Gastroesophageal sphincter (tissue), 3 donors: Measurements from ENCODE around the gene GET3.

Source experiments
- POLR2A ChIP-seq, 2 donors: fragments of 450-650 bp; IDR thresholded peaks; one replicate each; pipeline ENCODE4 v1.6.1; 2017; ENCODE audit warnings: antibody characterized with exemption in 2 of 2, mild to moderate bottlenecking in 2 of 2, moderate library complexity in 1 of 2
- TF ChIP-seq, protein P1 (sequence below), 4 experiments: fragments of 200-600 bp in 2 of 4; fragments of 450-650 bp in 2 of 4; sonication (generic) in 1 of 4; IDR thresholded peaks; one replicate each; pipeline ENCODE4 v1.5.1; 2017 to 2019; ENCODE audit warnings: antibody characterized with exemption in 4 of 4, mild to moderate bottlenecking in 2 of 4, moderate library complexity in 2 of 4

DNA sequence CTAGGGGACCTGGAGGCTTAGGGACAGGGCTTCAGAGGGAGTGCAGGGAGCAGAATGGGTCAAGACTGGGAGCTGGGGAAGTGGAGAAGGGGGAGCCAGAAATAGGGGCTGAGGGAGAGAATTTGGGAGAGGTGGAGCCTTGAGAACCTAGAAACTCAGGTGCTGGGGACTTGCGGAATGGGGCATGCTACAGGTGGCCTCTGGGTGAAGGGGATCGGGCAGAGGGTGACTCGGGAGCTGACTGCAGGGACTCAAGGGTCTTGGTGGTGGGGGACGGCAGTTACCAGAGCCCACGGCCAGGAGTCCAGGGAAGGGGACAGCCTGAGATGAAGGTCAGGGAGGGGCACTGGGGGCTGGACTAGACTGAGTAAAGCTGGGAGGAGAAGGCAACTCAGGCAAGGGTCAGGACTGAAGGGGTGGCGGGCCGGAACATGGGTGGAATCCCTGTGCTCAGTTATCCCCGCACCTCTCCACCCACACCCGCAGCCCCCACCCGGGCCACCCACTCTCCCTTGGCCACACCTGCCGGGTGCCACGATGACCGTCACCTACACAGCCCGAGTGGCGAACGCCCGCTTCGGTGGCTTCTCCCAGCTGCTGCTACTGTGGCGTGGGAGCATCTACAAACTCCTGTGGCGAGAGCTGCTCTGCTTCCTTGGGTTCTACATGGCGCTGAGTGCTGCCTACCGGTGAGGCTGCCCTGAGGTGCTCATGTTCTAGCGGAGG is 14.9 kb downstream of the GET3 start:
- no peak for TF ChIP-seq POLR2A (IDR thresholded peaks at IDR 0.05)
- TF ChIP-seq, protein P1, sequence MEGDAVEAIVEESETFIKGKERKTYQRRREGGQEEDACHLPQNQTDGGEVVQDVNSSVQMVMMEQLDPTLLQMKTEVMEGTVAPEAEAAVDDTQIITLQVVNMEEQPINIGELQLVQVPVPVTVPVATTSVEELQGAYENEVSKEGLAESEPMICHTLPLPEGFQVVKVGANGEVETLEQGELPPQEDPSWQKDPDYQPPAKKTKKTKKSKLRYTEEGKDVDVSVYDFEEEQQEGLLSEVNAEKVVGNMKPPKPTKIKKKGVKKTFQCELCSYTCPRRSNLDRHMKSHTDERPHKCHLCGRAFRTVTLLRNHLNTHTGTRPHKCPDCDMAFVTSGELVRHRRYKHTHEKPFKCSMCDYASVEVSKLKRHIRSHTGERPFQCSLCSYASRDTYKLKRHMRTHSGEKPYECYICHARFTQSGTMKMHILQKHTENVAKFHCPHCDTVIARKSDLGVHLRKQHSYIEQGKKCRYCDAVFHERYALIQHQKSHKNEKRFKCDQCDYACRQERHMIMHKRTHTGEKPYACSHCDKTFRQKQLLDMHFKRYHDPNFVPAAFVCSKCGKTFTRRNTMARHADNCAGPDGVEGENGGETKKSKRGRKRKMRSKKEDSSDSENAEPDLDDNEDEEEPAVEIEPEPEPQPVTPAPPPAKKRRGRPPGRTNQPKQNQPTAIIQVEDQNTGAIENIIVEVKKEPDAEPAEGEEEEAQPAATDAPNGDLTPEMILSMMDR (IDR thresholded peaks at IDR 0.05): no peak
